H9 (cell line): ENCODE results near the gene TELO2. TPM values are rescaled to one million over a fixed set of nuclear protein-coding genes. Genes with fewer than 3 reads are reported as not detected.
A peak's percentile ranks its signal among the peaks of the same experiment; 100 is the strongest.

Experiments
- DNase-seq: peaks from one replicate; pipeline ENCODE4 v3.0.0-alpha.2; 2017
- H2AFZ ChIP-seq: one replicate; pipeline ENCODE4 v1.6.1; 2013; ENCODE audit warnings: mild to moderate bottlenecking, low read length, control low read depth, moderate library complexity
- H2AK5ac ChIP-seq: 2 replicates; pipeline ENCODE4 v1.6.1; 2013; ENCODE audit warnings: low read length, control low read depth, mixed read lengths; ENCODE audit not compliant: insufficient read length
- H2BK120ac ChIP-seq: one replicate; pipeline ENCODE4 v1.6.1; 2013; ENCODE audit warnings: low read depth, mild to moderate bottlenecking, low read length, control low read depth, inconsistent platforms; ENCODE audit not compliant: poor library complexity, severe bottlenecking
- H2BK12ac ChIP-seq: 2 replicates; pipeline ENCODE4 v1.6.1; 2013; ENCODE audit warnings: low read length, control low read depth, mixed read lengths, low read depth; ENCODE audit not compliant: insufficient read length
- H2BK15ac ChIP-seq: 2 replicates; pipeline ENCODE4 v1.6.1; 2013; ENCODE audit warnings: low read depth, low read length, control low read depth
- H2BK20ac ChIP-seq: one replicate; pipeline ENCODE4 v1.6.1; 2013; ENCODE audit warnings: low read depth, mild to moderate bottlenecking, low read length, control low read depth, inconsistent platforms; ENCODE audit not compliant: poor library complexity, severe bottlenecking
- H2BK5ac ChIP-seq: 2 replicates; pipeline ENCODE4 v1.6.1; 2013; ENCODE audit warnings: low read length, control low read depth, mixed read lengths; ENCODE audit not compliant: insufficient read length
- H3K14ac ChIP-seq: 2 replicates; pipeline ENCODE4 v1.6.1; 2013; ENCODE audit warnings: low read length, control low read depth; ENCODE audit not compliant: insufficient read depth
- H3K18ac ChIP-seq: 2 replicates; pipeline ENCODE4 v1.6.1; 2013; ENCODE audit warnings: low read depth, mild to moderate bottlenecking, mixed read lengths, low read length, control low read depth; ENCODE audit not compliant: insufficient read length
- H3K23ac ChIP-seq: 2 replicates; pipeline ENCODE4 v1.6.1; 2013; ENCODE audit warnings: low read length, control low read depth, mixed read lengths, low read depth; ENCODE audit not compliant: insufficient read length
- H3K23me2 ChIP-seq: 2 replicates; pipeline ENCODE4 v1.6.1; 2013; ENCODE audit warnings: low read depth, mild to moderate bottlenecking, mixed read lengths, low read length, control low read depth; ENCODE audit not compliant: insufficient read length, poor library complexity, severe bottlenecking
- H3K27ac ChIP-seq: 2 replicates; pipeline ENCODE4 v1.5.1; 2013; ENCODE audit warnings: low read length, control low read depth, mixed read lengths, low read depth; ENCODE audit not compliant: insufficient read length
- H3K27me3 ChIP-seq: 2 replicates; pipeline ENCODE4 v1.6.1; 2013; ENCODE audit warnings: low read length, control low read depth, inconsistent platforms; ENCODE audit not compliant: insufficient read depth
- H3K4ac ChIP-seq: 2 replicates; pipeline ENCODE4 v1.6.1; 2013; ENCODE audit warnings: low read depth, mild to moderate bottlenecking, control low read depth, inconsistent platforms, low read length, moderate library complexity
- H3K4me1 ChIP-seq: 2 replicates; pipeline ENCODE4 v1.6.1; 2013; ENCODE audit warnings: low read length, control low read depth, inconsistent platforms; ENCODE audit not compliant: insufficient read depth
- H3K4me2 ChIP-seq: 2 replicates; pipeline ENCODE4 v1.6.1; 2013; ENCODE audit warnings: low read length, control low read depth, mixed read lengths; ENCODE audit not compliant: insufficient read length, insufficient read depth
- H3K56ac ChIP-seq: 2 replicates; pipeline ENCODE4 v1.6.1; 2013; ENCODE audit warnings: low read depth, mild to moderate bottlenecking, mixed read lengths, low read length, control low read depth; ENCODE audit not compliant: insufficient read length
- H3K79me1 ChIP-seq: 2 replicates; pipeline ENCODE4 v1.6.1; 2013; ENCODE audit warnings: low read depth, mild to moderate bottlenecking, moderate library complexity, low read length, control low read depth, inconsistent platforms; ENCODE audit not compliant: insufficient read depth, poor library complexity, severe bottlenecking
- H3K79me2 ChIP-seq: 2 replicates; pipeline ENCODE4 v1.6.1; 2013; ENCODE audit warnings: low read length, control low read depth, inconsistent platforms; ENCODE audit not compliant: insufficient read depth
- H3K9ac ChIP-seq: 2 replicates; pipeline ENCODE4 v1.6.1; 2013; ENCODE audit warnings: low read length, control low read depth, mixed read lengths; ENCODE audit not compliant: insufficient read length; ENCODE audit errors: extremely low read depth
- H3K9me3 ChIP-seq: one replicate; pipeline ENCODE4 v1.6.1; 2013; ENCODE audit warnings: low read depth, low read length, inconsistent platforms; ENCODE audit not compliant: control insufficient read depth
- H3T11ph ChIP-seq: one replicate; pipeline ENCODE4 v1.6.1; 2013; ENCODE audit warnings: mild to moderate bottlenecking, low read length, control low read depth, inconsistent platforms
- H4K20me1 ChIP-seq: one replicate; pipeline ENCODE4 v1.6.1; 2013; ENCODE audit not compliant: control insufficient read depth, insufficient read length, insufficient read depth
- H4K5ac ChIP-seq: 2 replicates; pipeline ENCODE4 v1.6.1; 2013; ENCODE audit warnings: low read depth, mild to moderate bottlenecking, mixed read lengths, low read length, control low read depth; ENCODE audit not compliant: insufficient read length
- H4K8ac ChIP-seq: replicated peaks from 2 replicates; pipeline ENCODE4 v1.6.1; 2013; ENCODE audit warnings: low read length, control low read depth, mixed read lengths, low read depth; ENCODE audit not compliant: insufficient read length
- H4K91ac ChIP-seq: 2 replicates; pipeline ENCODE4 v1.6.1; 2013; ENCODE audit warnings: low read depth, mild to moderate bottlenecking, moderate library complexity, mixed read lengths, low read length, control low read depth; ENCODE audit not compliant: insufficient read length
- H3K27ac Mint-ChIP-seq, 3 experiments: 2 replicates in 2 of 3; 3 replicates in 1 of 3; pipeline ENCODE4 v1.8.0; 2020 to 2021; ENCODE audit warnings: mixed read lengths in 3 of 3, mild to moderate bottlenecking in 1 of 3, moderate library complexity in 1 of 3
- H3K27me3 Mint-ChIP-seq: 2 replicates; pipeline ENCODE4 v1.8.0; 2021; ENCODE audit warnings: low read depth, mild to moderate bottlenecking, moderate library complexity, mixed read lengths
- H3K36me3 Mint-ChIP-seq, 3 experiments: 2 replicates in 2 of 3; 3 replicates in 1 of 3; pipeline ENCODE4 v1.8.0; 2020 to 2021; ENCODE audit warnings: low read depth in 3 of 3, mixed read lengths in 3 of 3; ENCODE audit not compliant: insufficient read depth in 1 of 3
- H3K4me1 Mint-ChIP-seq, 2 experiments: 2 replicates each; pipeline ENCODE4 v1.8.0; 2020; ENCODE audit warnings: mixed read lengths in 2 of 2
- H3K4me3 Mint-ChIP-seq, 2 experiments: 2 replicates in 1 of 2; 3 replicates in 1 of 2; pipeline ENCODE4 v1.8.0; 2020 to 2021; ENCODE audit warnings: mild to moderate bottlenecking in 2 of 2, mixed read lengths in 2 of 2, moderate library complexity in 1 of 2
- H3K9me3 Mint-ChIP-seq, 2 experiments: 2 replicates in 1 of 2; 3 replicates in 1 of 2; pipeline ENCODE4 v1.8.0; 2020; ENCODE audit warnings: mild to moderate bottlenecking in 2 of 2, mixed read lengths in 2 of 2, moderate library complexity in 1 of 2
- WGBS: extraction: QIAGEN DNeasy Blood & Tissue Kit; methylation state at CpG from one replicate; pipeline ENCODE4 v1.1.7; 2013; ENCODE audit warnings: missing lambda C conversion rate, low lambda C conversion rate, mixed read lengths; ENCODE audit not compliant: insufficient read length; ENCODE audit errors: extremely low coverage; 5-methylcytosine and 5-hydroxymethylcytosine counted together
- total RNA-seq: library from RNA; stranded (reverse); gene quantifications from 2 replicates; pipeline ENCODE4 v1.2.1, GENCODE V29; 2021
- TF ChIP-seq, protein P1 (sequence below): fragments of 200-600 bp; sonication (generic); conservative IDR thresholded peaks from 3 replicates; pipeline ENCODE4 v1.8.0; 2021; ENCODE audit warnings: antibody characterized with exemption, mild to moderate bottlenecking

The TELO2 gene
- total RNA-seq, 1 experiment from 2014 or later: 98.9 TPM

DNA sequence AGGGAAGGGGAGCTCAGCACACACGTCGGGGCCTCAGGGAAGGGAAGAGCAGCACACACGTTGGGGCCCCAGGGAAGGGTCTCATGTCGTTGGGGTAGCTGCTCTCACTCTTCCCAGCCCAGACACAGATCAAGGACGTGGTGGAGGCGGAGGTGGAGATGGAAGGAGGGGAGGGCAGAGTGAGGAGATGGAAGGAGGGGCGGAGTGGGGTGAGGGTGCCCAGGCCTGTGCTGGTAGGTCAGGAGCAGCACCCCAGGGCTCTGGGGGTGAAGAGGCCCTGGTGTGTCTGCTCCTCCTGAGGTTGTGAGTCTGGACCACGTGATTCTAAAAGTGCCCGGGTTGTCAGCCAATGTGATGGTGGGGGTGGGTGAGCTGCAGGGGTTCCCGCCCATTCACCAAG is 33.2 kb upstream of the TELO2 start:
- TF ChIP-seq, protein P1, sequence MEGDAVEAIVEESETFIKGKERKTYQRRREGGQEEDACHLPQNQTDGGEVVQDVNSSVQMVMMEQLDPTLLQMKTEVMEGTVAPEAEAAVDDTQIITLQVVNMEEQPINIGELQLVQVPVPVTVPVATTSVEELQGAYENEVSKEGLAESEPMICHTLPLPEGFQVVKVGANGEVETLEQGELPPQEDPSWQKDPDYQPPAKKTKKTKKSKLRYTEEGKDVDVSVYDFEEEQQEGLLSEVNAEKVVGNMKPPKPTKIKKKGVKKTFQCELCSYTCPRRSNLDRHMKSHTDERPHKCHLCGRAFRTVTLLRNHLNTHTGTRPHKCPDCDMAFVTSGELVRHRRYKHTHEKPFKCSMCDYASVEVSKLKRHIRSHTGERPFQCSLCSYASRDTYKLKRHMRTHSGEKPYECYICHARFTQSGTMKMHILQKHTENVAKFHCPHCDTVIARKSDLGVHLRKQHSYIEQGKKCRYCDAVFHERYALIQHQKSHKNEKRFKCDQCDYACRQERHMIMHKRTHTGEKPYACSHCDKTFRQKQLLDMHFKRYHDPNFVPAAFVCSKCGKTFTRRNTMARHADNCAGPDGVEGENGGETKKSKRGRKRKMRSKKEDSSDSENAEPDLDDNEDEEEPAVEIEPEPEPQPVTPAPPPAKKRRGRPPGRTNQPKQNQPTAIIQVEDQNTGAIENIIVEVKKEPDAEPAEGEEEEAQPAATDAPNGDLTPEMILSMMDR: no peak
- no peak overlapping the region for H2BK20ac ChIP-seq
- H3K27me3 Mint-ChIP-seq: no peaks in the 10 kb centered on the region
- H2BK15ac ChIP-seq: no peak overlapping the region
- no peak overlapping the region for H3K14ac ChIP-seq
- H3K4me3 Mint-ChIP-seq: no peak overlapping the region
- no peak overlapping the region for H3K4ac ChIP-seq
- no peak overlapping the region for H3K56ac ChIP-seq
- H4K5ac ChIP-seq: no peak overlapping the region
- no peaks in the 10 kb centered on the region for H3K4me1 Mint-ChIP-seq
- no peak overlapping the region for H2AK5ac ChIP-seq
- H3K23ac ChIP-seq: no peak overlapping the region
- no peak overlapping the region for H3T11ph ChIP-seq
- H2BK120ac ChIP-seq: no peak overlapping the region
- no peak overlapping the region for H3K4me2 ChIP-seq
- H3K79me1 ChIP-seq: no peaks in the 10 kb centered on the region
- H3K9me3 Mint-ChIP-seq: no peaks in the 10 kb centered on the region
- H3K4me1 ChIP-seq: no peaks in the 10 kb centered on the region
- no peak for DNase-seq
- H3K79me2 ChIP-seq: no peaks in the 10 kb centered on the region
- no peak overlapping the region for H3K18ac ChIP-seq
- no peak overlapping the region for H4K8ac ChIP-seq
- H3K27ac ChIP-seq: no peak overlapping the region
- no peaks in the 10 kb centered on the region for H3K27me3 ChIP-seq
- H3K23me2 ChIP-seq: no peaks in the 10 kb centered on the region
- H4K91ac ChIP-seq: no peak overlapping the region
- WGBS: no CpG with 5 or more reads among the region's 10 CpGs
- no peak overlapping the region for H2AFZ ChIP-seq
- no peak overlapping the region for H2BK5ac ChIP-seq
- H2BK12ac ChIP-seq: no peak overlapping the region
- H3K9ac ChIP-seq: no peak overlapping the region
- no peaks in the 10 kb centered on the region for H3K9me3 ChIP-seq
- peak overlapping the region in 1 of 3 experiments; percentile 44; a peak in 1 of 7 replicates for H3K27ac Mint-ChIP-seq
- no peaks in the 10 kb centered on the region for H4K20me1 ChIP-seq
- peaks cover 2 to 25% (median 21%) of the 10 kb centered on the region in 3 experiments; a peak in 5 of 7 replicates for H3K36me3 Mint-ChIP-seq
